Caco-2 (cell line): ENCODE results near the gene IKBKE. TPM values are rescaled to one million over a fixed set of nuclear protein-coding genes. Genes with fewer than 3 reads are reported as not detected.

Source experiments
- BruUV-seq: library from RNA; stranded (reverse); fragments of 400-500 nt; replicated peaks from 2 replicates; lab custom pipeline; 2021; lab: Mats Ljungman, UMichigan
- CTCF ChIA-PET: fragments of 300-600 bp; sonication (Branson Sonifier 250); formaldehyde crosslinking; loops from one replicate; lab custom pipeline; 2022; ENCODE audit warnings: antibody characterized with exemption; lab: Charles Lee
- POLR2A ChIA-PET: fragments of 300-600 bp; sonication (Branson Sonifier 250); formaldehyde crosslinking; loops from one replicate; lab custom pipeline; 2022; ENCODE audit warnings: antibody characterized with exemption; lab: Charles Lee
- DNase-seq, 2 experiments: peaks; one replicate each; pipeline versions ENCODE4 v3.0.0 to v3.0.0-alpha.2; 2020 to 2022
- H3K27me3 ChIP-seq: replicated peaks from 2 replicates; pipeline ENCODE4 v1.6.0; 2011; ENCODE audit warnings: low read length; ENCODE audit not compliant: control insufficient read depth, insufficient read depth
- H3K36me3 ChIP-seq: 2 replicates; pipeline ENCODE4 v1.5.1; 2011; ENCODE audit warnings: low read length; ENCODE audit not compliant: control insufficient read depth, insufficient read depth
- H3K4me1 ChIP-seq: fragments of 250-450 bp; sonication (Bioruptor Pico); 2 replicates; pipeline ENCODE4 v1.5.1; 2020; ENCODE audit warnings: mild to moderate bottlenecking
- H3K4me3 ChIP-seq: 2 replicates; pipeline ENCODE4 v1.5.1; 2011; ENCODE audit warnings: low read depth, mild to moderate bottlenecking, control low read depth, low read length
- H3K9me3 ChIP-seq: fragments of 250-450 bp; sonication (Bioruptor Pico); 2 replicates; pipeline ENCODE4 v1.5.1; 2020; ENCODE audit warnings: mild to moderate bottlenecking, moderate library complexity
- H3K27ac Mint-ChIP-seq: one replicate; pipeline ENCODE4 v1.8.0; 2022; ENCODE audit warnings: mixed read lengths; ENCODE audit not compliant: unreplicated experiment
- H3K27me3 Mint-ChIP-seq: one replicate; pipeline ENCODE4 v1.8.0; 2022; ENCODE audit warnings: mixed read lengths; ENCODE audit not compliant: insufficient read depth, unreplicated experiment
- H3K36me3 Mint-ChIP-seq: one replicate; pipeline ENCODE4 v1.8.0; 2022; ENCODE audit warnings: mild to moderate bottlenecking, mixed read lengths; ENCODE audit not compliant: insufficient read depth, unreplicated experiment
- H3K4me1 Mint-ChIP-seq: one replicate; pipeline ENCODE4 v1.8.0; 2022; ENCODE audit warnings: low read depth, mixed read lengths; ENCODE audit not compliant: unreplicated experiment
- H3K4me3 Mint-ChIP-seq: one replicate; pipeline ENCODE4 v1.8.0; 2022; ENCODE audit warnings: mild to moderate bottlenecking, moderate library complexity, mixed read lengths; ENCODE audit not compliant: unreplicated experiment
- H3K9me3 Mint-ChIP-seq: one replicate; pipeline ENCODE4 v1.8.0; 2022; ENCODE audit warnings: mixed read lengths; ENCODE audit not compliant: unreplicated experiment
- CTCF ChIP-seq, 2 experiments: fragments of 200-600 bp in 1 of 2; IDR thresholded peaks; 1 replicate in 1 of 2; 2 replicates in 1 of 2; pipeline versions ENCODE4 v1.5.1 to v1.8.0; 2011 to 2022; ENCODE audit warnings: antibody characterized with exemption in 1 of 2, control low read depth in 1 of 2, inconsistent platforms in 1 of 2, low read depth in 1 of 2, low read length in 1 of 2, mild to moderate bottlenecking in 1 of 2, moderate library complexity in 1 of 2; ENCODE audit not compliant: insufficient read depth in 1 of 2, severe bottlenecking in 1 of 2, unreplicated experiment in 1 of 2
- intact Hi-C: fragments of 100-400 bp; cut with micrococcal nuclease; formaldehyde crosslinking; loops from one replicate; pipeline ENCODE4 v1.10.0; 2022; ENCODE audit not compliant: unreplicated experiment
- total RNA-seq: library from RNA; stranded (reverse); gene quantifications from 2 replicates; pipeline ENCODE4 v1.2.3, GENCODE V29; 2022

The IKBKE gene
- total RNA-seq, 1 experiment from 2014 or later: 9.0 TPM

- no peak overlapping the region for H3K27ac Mint-ChIP-seq
- BruUV-seq: no TSS peak
- DNase-seq: no peak
- peaks cover 18% of the 10 kb centered on the region for H3K4me1 Mint-ChIP-seq
- H3K27me3 Mint-ChIP-seq: no peaks in the 10 kb centered on the region
- no peak overlapping the region for H3K4me3 Mint-ChIP-seq
- no peaks in the 10 kb centered on the region for H3K36me3 Mint-ChIP-seq
- Histone ChIP-seq H3K9me3 (no peaks in the 10 kb centered on the region), H3K27me3 (no peaks in the 10 kb centered on the region), H3K36me3 (no peaks in the 10 kb centered on the region), H3K4me1 (peaks cover 18% of the 10 kb centered on the region), H3K4me3 (no peak overlapping the region)
- intact Hi-C loops: no loop called here
- ChIA-PET CTCF (interaction anchor here (0.7 kb wide), 1 partner anchor 16 kb away, joined by 5 read pairs; no protein-coding TSS in a partner anchor), POLR2A (no interaction called here)
- no peak for TF ChIP-seq CTCF (IDR thresholded peaks at IDR 0.05; ENCODE audit: insufficient read depth in 1 of 2, low read depth in 1 of 2, low read length in 1 of 2, severe bottlenecking in 1 of 2, unreplicated experiment in 1 of 2)
- H3K9me3 Mint-ChIP-seq: no peaks in the 10 kb centered on the region
Observed at GRCh38 chr1:206518206-206518605, 47.9 kb downstream of the IKBKE start.

- no peak for TF ChIP-seq CTCF (IDR thresholded peaks at IDR 0.05; ENCODE audit: insufficient read depth in 1 of 2, low read depth in 1 of 2, low read length in 1 of 2, severe bottlenecking in 1 of 2, unreplicated experiment in 1 of 2)
- Mint-ChIP-seq H3K27ac (no peak overlapping the region), H3K36me3 (no peaks in the 10 kb centered on the region), H3K4me3 (no peak overlapping the region), H3K27me3 (no peaks in the 10 kb centered on the region), H3K4me1 (peaks cover 18% of the 10 kb centered on the region), H3K9me3 (no peaks in the 10 kb centered on the region)
- Histone ChIP-seq H3K9me3 (no peaks in the 10 kb centered on the region), H3K36me3 (no peaks in the 10 kb centered on the region), H3K4me1 (peaks cover 18% of the 10 kb centered on the region), H3K4me3 (no peak overlapping the region), H3K27me3 (no peaks in the 10 kb centered on the region)
- no peak for DNase-seq
- no TSS peak for BruUV-seq
- ChIA-PET POLR2A (no interaction called here), CTCF (interaction anchor here (0.7 kb wide), 1 partner anchor 16 kb away, joined by 5 read pairs; no protein-coding TSS in a partner anchor)
- intact Hi-C loops: no loop called here
Observed at GRCh38 chr1:206518743-206519142, 48.5 kb downstream of the IKBKE start.

GRCh38 chr1:206521127-206521526 lies 50.9 kb downstream of the IKBKE start:
- no TSS peak for BruUV-seq
- Mint-ChIP-seq H3K36me3 (no peaks in the 10 kb centered on the region), H3K9me3 (no peaks in the 10 kb centered on the region), H3K4me3 (no peak overlapping the region), H3K4me1 (peaks cover 18% of the 10 kb centered on the region), H3K27me3 (no peaks in the 10 kb centered on the region), H3K27ac (no peak overlapping the region)
- POLR2A ChIA-PET: no interaction called here
- Histone ChIP-seq H3K36me3 (no peaks in the 10 kb centered on the region), H3K27me3 (no peaks in the 10 kb centered on the region), H3K4me3 (no peak overlapping the region), H3K4me1 (peaks cover 18% of the 10 kb centered on the region), H3K9me3 (no peaks in the 10 kb centered on the region)
- peak; percentile 57 to 65 for DNase-seq
- CTCF ChIA-PET: no interaction called here
- intact Hi-C loops: no loop called here
- no peak for TF ChIP-seq CTCF (IDR thresholded peaks at IDR 0.05; ENCODE audit: insufficient read depth in 1 of 2, low read depth in 1 of 2, low read length in 1 of 2, severe bottlenecking in 1 of 2, unreplicated experiment in 1 of 2)
